CD4-positive, alpha-beta T cell treated with Interleukin-17A for 1 hour (primary cell): ENCODE results near the gene ALPG.
"Not testable (repeated sequence)": the region's sequence is repeated elsewhere in the genome, so short reads cannot be mapped to it uniquely, and the experiment has no call there.

ENCODE experiments used
- DNase-seq: peaks from one replicate; pipeline ENCODE4 v3.0.0-alpha.2; 2020

The ALPG gene

GRCh38 chr2:232398293-232399034 is 8.2 kb upstream of the ALPG start:
- no peak for DNase-seq

GRCh38 chr2:232400256-232401015 is 6.2 kb upstream of the ALPG start:
- no peak for DNase-seq

DNA sequence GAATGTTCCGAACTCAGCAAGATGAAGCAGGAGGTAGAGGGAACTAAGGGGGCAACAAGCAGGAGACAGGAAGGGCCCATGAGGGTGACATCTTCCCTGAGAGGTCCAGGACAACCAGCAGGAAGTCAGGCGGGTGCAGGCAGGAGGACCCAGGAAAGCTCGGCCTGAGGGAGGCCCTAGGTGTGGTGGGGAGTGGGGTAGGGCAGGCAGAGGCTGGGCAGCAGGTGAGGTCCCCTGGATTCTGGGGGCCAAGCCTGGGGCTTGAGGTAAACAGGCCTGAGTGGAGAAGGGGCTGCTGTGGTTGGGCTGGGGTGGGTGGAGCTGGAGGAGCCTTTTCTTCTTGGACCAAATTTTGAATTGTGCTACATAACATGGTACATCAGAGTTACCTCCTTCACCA is 4.1 kb upstream of the ALPG start:
- DNase-seq: no peak

DNA sequence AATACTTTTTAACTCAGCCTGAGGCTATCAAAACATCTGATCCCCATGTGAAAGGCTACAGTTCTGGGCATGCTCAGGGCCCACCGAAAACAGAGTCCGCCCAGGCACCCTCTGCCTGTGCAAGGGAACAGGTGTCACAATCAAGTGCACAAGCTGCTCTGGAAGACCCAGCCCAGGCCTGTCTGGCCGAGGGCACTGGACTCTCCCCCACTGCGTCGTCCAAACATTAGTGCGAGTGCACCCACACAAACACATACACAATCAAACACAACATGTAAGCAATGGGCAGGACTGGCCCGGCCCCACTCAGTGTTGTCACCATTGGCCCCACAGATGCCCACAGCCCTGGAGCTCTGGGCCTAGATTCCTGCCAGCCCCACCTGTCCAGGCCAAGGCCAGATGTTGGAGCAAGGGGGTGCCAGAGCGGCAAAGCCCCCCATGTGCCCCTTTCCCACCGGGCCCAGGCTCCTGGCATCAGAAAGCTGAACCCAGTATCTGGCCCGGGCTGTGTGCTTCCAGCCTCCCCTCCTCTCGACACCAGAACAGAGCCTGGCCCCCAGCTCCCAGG is 617 bp upstream of the ALPG start:
- DNase-seq: no peak

DNA sequence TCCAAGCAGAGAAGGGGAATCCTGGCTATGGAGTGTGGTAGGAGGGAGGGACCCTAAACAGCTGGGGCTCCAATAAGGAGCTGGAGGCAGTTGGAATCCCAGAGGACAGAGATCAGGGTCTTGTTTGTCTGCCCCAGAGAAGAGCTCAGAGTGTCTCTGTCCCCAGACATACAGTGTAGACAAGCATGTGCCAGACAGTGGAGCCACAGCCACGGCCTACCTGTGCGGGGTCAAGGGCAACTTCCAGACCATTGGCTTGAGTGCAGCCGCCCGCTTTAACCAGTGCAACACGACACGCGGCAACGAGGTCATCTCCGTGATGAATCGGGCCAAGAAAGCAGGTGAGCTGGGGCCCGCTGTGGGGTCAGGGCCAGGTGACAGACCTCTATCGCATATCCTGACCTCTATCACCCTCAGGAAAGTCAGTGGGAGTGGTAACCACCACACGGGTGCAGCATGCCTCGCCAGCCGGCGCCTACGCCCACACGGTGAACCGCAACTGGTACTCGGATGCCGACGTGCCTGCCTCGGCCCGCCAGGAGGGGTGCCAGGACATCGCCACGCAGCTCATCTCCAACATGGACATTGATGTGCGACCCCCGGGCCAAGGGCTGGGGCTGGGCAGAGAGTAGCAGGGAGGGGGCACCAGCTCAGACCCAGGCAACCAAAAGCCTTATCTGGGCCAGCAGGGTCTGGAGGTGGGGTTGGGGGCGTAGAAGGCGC is 945 bp downstream of the ALPG start:
- not testable (repeated sequence) for DNase-seq

DNA sequence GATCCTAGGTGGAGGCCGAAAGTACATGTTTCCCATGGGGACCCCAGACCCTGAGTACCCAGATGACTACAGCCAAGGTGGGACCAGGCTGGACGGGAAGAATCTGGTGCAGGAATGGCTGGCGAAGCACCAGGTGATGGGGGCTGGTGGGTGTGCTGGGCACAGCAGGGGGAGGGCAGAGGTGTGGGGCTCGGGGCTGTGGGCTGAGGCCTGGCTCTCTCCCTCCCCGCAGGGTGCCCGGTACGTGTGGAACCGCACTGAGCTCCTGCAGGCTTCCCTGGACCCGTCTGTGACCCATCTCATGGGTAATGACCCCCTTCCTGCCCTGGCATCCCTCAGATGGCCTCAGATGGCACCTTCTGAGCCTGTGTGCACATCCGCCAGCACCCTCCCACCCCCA is 1.6 kb downstream of the ALPG start:
- DNase-seq: not testable (repeated sequence)

DNA sequence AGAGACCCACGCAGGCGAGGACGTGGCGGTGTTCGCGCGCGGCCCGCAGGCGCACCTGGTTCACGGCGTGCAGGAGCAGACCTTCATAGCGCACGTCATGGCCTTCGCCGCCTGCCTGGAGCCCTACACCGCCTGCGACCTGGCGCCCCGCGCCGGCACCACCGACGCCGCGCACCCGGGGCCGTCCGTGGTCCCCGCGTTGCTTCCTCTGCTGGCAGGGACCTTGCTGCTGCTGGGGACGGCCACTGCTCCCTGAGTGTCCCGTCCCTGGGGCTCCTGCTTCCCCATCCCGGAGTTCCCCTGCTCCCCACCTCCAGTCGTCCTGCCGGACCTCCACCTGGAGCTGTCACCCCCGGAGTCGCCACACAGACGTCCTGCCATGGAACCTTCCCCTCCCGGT is 3.0 kb downstream of the ALPG start:
- not testable (repeated sequence) for DNase-seq

GRCh38 chr2:232410238-232410900 is 3.7 kb downstream of the ALPG start:
- no peak for DNase-seq

GRCh38 chr2:232411901-232412629 is 5.4 kb downstream of the ALPG start:
- no peak for DNase-seq

- no peak for DNase-seq
These were observed 6.3 kb downstream of the ALPG start for GRCh38 chr2:232412986-232413385.

GRCh38 chr2:232415138-232415690 is 8.6 kb downstream of the ALPG start:
- DNase-seq: no peak

DNA sequence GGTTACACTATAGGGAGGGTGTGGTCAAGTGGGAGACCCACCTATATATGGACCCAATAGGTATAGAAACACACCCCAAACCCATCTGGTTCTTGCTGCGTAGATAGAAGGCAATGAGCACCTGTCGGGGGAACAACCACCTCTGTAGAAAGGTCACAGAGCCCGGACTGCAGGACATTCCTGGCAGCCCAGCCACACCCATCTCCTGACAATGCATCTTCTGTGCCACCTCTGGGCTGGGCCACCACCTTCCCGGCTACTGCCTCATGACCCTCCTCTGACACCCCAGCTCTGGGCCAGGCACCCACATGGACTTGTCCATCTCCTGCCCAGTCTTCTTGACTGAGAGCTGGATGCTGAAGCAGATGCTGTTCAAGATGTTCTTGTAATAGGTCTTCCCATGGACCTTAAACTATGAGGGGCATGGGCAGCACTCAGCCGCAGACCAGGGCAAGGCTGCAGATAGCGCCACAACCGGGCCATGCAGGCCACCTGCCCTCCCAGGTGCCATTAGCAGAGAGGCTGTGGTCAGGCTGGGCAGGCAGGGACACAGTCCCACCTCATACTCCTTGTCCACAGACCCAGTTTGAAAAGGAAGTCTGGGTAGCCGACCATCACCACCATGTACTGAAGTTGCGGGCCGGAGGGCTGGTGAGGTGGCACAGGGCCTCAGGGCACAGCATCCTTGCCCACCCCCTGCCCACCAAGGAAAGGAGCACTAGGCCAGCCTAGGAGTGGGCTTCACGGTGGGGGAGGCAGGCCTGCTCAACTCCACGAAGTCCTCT is 9.3 kb downstream of the ALPG start:
- DNase-seq: no peak

DNA sequence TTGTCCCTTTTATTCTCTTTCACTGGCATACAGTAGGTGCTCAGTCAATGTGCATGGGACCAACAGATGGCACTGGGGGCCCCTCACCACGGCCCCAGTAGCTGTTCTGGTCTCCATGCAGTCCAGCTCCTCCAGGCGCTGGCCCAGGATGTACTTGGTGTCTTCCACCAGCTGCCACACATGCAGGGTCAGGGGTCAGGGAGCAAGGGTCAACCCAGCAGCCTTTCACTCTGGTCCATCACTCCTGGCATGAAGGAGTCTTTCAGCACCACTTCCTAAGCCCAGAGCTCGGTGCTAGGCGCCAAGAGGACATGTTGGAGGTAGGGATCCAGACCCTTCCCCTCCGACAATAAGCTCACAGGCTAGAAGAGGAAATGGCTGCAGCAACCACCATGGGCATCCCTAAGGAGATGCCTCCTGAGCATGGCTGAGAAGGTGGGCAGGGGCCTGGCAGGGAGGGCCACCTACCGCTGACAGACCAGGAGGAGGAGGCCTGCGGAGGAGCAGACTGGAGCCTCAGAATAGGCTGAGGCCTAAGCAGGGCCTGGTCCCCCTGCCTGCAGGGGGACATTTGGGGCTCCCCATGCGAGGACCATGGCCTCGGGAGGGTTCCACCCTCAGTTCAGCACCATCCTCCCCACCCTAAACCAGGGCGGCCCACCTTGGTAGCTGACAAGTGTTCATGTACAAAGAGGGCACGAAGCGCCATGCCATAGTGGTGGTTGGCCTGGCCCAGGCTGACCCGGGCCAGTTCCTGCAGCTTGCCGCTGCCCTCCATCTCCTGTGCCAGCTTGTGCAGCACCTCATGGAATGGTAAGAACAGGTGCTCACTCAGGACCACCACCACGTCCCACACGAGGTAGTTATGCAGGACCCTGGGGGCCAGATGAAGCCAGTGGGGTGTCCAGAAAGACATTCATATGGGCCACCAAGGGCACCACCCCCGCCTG is 10.2 kb downstream of the ALPG start:
- no peak for DNase-seq

GRCh38 chr2:232417489-232417888 is 10.8 kb downstream of the ALPG start:
- DNase-seq: no peak

GRCh38 chr2:232418056-232418455 is 11.4 kb downstream of the ALPG start:
- no peak for DNase-seq

DNA sequence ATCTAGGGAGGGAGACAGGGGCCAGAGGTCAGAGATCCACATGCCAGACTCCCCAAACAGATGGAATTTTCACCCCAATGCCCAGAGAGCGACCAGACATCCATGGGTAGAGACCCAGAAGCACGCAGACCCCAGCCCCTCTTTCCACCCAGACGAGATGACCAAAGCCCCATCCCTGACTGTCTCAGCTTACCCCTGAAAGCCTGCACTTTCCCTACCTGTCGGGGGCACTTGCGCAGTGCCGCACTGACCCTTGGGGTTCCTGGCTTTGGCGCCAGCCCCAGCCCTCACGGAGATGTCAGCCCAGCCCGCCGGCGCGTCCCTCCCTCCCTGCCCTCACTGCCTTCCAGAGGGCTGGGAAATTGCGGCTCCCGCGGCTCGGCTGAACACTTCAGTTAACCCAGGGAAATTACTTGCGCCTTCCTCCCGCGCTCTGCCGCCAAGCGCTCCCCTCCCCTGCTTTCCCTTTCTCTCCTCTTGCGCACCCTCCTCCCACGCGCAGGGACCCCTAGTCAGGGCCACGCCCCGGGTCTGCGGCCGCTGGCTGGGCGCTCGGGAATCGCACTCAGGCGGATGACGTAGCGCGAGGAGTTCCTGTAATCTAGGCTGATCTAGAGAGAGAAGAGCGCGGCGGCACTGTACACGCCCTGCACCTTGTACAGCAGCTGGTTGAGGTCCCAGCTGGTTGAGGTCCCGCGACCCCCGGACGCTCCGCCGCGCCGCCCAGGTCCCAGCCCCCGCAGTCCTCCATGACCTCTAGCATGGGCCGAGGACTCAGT is 12.0 kb downstream of the ALPG start:
- DNase-seq: no peak

DNA sequence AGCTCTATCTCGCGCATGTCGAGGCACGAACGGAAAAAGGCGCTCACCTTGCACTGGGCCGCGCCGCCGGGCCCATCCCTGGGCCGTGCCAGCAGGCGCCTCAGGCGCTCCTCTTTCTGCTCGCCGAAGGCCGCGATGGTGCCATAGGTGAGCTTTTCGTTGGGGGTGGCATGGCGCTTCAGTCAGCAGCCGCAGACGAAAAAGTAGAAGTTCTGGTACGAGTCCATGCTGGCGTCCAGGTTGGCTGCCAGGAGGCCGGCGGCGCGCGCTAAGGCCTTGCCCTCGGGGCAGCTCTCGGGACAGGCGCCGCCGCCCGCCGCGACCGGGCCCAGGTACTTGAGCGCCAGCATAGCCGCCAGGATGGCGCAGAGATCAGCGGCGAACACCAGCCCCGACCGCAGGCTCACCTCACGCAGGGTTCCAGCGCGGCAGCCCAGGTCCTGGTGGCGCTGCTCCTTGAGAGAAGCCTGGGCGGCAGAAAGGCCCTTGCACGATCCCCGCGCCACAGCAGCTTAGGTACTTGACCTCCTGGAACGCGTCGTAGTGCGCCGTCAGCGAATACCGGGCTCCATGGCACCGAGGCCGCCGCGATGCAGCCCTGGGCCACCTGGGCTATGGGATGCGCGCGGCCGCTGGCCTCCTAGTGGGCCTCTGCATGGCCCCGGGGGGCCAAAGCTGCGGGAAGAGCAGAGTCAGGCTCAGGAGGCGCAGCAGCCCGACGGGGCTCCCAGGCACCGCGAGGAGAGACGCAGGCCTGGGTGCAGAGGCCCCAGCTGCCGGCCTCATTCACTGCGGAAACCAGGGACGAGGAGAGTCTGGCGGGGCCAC is 12.8 kb downstream of the ALPG start:
- no peak for DNase-seq

- DNase-seq: no peak
These were observed 13.4 kb downstream of the ALPG start for GRCh38 chr2:232420073-232420454.
